Lower lobe of right lung (tissue), 2 donors: ENCODE measurements around the gene OR52A5. TPM values are rescaled to one million over a fixed set of nuclear protein-coding genes. Genes with fewer than 3 reads are reported as not detected.

Experiments
- ATAC-seq, 2 donors: fragments of 200-7000 bp; cut with Tn5 transposase; one replicate each; pipeline ENCODE4 v1.9.1; 2020 to 2022; ENCODE audit warnings: mild to moderate bottlenecking in 2 of 2, moderate library complexity in 2 of 2
- DNase-seq: peaks from one replicate; pipeline ENCODE4 v3.0.0-alpha.2; 2020
- H3K27ac ChIP-seq: fragments of 200-600 bp; one replicate; pipeline ENCODE4 v1.8.0; 2022
- H3K27me3 ChIP-seq: fragments of 200-600 bp; one replicate; pipeline ENCODE4 v1.8.0; 2022; ENCODE audit warnings: low read depth
- H3K36me3 ChIP-seq: fragments of 200-600 bp; one replicate; pipeline ENCODE4 v1.8.0; 2022; ENCODE audit warnings: mild to moderate bottlenecking
- H3K4me1 ChIP-seq: fragments of 200-600 bp; one replicate; pipeline ENCODE4 v1.8.0; 2022
- H3K4me3 ChIP-seq: fragments of 200-600 bp; one replicate; pipeline ENCODE4 v1.8.0; 2022; ENCODE audit warnings: mild to moderate bottlenecking
- H3K9me3 ChIP-seq: fragments of 200-600 bp; one replicate; pipeline ENCODE4 v1.8.0; 2022
- intact Hi-C: fragments of 100-400 bp; cut with DNase I; formaldehyde crosslinking; loops from one replicate; pipeline ENCODE4 v1.11.0; 2022
- total RNA-seq: library from RNA; stranded (reverse); fragmentation: NEBNext Ultra II Directional; extraction: Animal tissue kit (Norgen Biotek cat#: 25700); gene quantifications from one replicate; pipeline ENCODE4 v1.2.1, GENCODE V29; 2021
- TF ChIP-seq, protein P1 (sequence below): fragments of 200-600 bp; IDR thresholded peaks from one replicate; pipeline ENCODE4 v1.8.0; 2022; ENCODE audit warnings: antibody characterized with exemption, mild to moderate bottlenecking
- donor health status: DM: no; HTN: yes; CAD: no; lungs with severe emphysema.

OR52A5 gene
- total RNA-seq, 1 donor from 2014 or later, result not detected

DNA sequence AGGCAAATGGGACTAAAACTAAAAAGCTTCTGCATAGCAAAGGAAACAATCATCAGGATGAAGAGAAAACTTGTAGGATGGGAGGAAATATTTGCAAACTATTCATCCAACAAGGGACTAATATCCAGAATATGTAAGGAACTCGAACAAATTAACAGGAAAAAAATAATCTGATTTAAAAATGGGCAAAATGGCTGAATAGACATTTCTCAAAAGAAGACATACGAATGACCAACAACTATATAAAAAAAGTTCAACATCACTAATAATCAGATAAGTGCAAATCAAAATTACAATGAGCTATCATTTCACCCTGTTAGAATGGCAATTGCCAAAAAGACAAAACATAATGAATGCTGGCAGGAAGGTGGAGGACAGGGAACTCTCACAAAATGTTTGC is 56.8 kb downstream of the OR52A5 start:
- DNase-seq, result no peak
- Histone ChIP-seq H3K36me3 (no peaks in the 10 kb centered on the region), H3K4me3 (no peak overlapping the region), H3K4me1 (no peaks in the 10 kb centered on the region), H3K27me3 (no peaks in the 10 kb centered on the region), H3K27ac (no peak overlapping the region), H3K9me3 (no peaks in the 10 kb centered on the region)
- intact Hi-C loops, result no loop called here
- TF ChIP-seq, protein P1, sequence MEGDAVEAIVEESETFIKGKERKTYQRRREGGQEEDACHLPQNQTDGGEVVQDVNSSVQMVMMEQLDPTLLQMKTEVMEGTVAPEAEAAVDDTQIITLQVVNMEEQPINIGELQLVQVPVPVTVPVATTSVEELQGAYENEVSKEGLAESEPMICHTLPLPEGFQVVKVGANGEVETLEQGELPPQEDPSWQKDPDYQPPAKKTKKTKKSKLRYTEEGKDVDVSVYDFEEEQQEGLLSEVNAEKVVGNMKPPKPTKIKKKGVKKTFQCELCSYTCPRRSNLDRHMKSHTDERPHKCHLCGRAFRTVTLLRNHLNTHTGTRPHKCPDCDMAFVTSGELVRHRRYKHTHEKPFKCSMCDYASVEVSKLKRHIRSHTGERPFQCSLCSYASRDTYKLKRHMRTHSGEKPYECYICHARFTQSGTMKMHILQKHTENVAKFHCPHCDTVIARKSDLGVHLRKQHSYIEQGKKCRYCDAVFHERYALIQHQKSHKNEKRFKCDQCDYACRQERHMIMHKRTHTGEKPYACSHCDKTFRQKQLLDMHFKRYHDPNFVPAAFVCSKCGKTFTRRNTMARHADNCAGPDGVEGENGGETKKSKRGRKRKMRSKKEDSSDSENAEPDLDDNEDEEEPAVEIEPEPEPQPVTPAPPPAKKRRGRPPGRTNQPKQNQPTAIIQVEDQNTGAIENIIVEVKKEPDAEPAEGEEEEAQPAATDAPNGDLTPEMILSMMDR, result no peak
- ATAC-seq, result no peak

Other genes starting within 250 kb of the OR52A5 start
- gene OR51A7, start 234.6 kb downstream of the OR52A5 start, total RNA-seq, result not detected
- gene OR51G2, start 219.0 kb downstream of the OR52A5 start, total RNA-seq, result not detected
- gene OR51G1, start 214.0 kb downstream of the OR52A5 start, total RNA-seq, result not detected
- not detected for gene OR51A4, start 190.8 kb downstream of the OR52A5 start, total RNA-seq
- gene OR51A2, start 182.6 kb downstream of the OR52A5 start, total RNA-seq, result not detected
- gene OR51L1, start 143.5 kb downstream of the OR52A5 start, total RNA-seq, result not detected
- not detected for gene OR52J3, start 91.8 kb downstream of the OR52A5 start, total RNA-seq
- not detected for gene OR52E2, start 78.7 kb downstream of the OR52A5 start, total RNA-seq
- not detected for gene OR52E1, start 68.8 kb downstream of the OR52A5 start, total RNA-seq
- not detected for gene OR52A1, start 16.4 kb upstream of the OR52A5 start, total RNA-seq
- gene OR51V1, start 62.3 kb upstream of the OR52A5 start, total RNA-seq, result not detected
- 323 TPM for gene HBB, start 88.7 kb upstream of the OR52A5 start, total RNA-seq
- not detected for gene HBD, start 96.1 kb upstream of the OR52A5 start, total RNA-seq
- not detected for gene HBG1, start 111.5 kb upstream of the OR52A5 start, total RNA-seq
- gene HBG2, start 116.4 kb upstream of the OR52A5 start, total RNA-seq, result 0.89 TPM
- gene HBE1, start 131.6 kb upstream of the OR52A5 start, total RNA-seq, result not detected
- gene OR51B4, start 163.6 kb upstream of the OR52A5 start, total RNA-seq, result not detected
- not detected for gene OR51B2, start 185.9 kb upstream of the OR52A5 start, total RNA-seq
- gene OR51B5, start 205.2 kb upstream of the OR52A5 start, total RNA-seq, result not detected
- not detected for gene OR51B6, start 213.2 kb upstream of the OR52A5 start, total RNA-seq
- gene OR51M1, start 245.5 kb upstream of the OR52A5 start, total RNA-seq, result not detected